HCEC 1CT (cell line): ENCODE data around the gene FERMT3.

ENCODE experiments used
- DNase-seq: peaks from one replicate; pipeline ENCODE4 v3.0.0-alpha.2; 2017

Gene FERMT3

GRCh38 chr11:64222651-64223000 is 16.1 kb downstream of the FERMT3 start:
- no peak for DNase-seq

GRCh38 chr11:64223001-64223651 is 16.6 kb downstream of the FERMT3 start:
- DNase-seq = no peak

- no peak for DNase-seq
These were observed 17.8 kb downstream of the FERMT3 start for GRCh38 chr11:64224151-64224890.

GRCh38 chr11:64224891-64225607 is 18.5 kb downstream of the FERMT3 start:
- DNase-seq = no peak

- peak; percentile 69 for DNase-seq
These were observed 19.3 kb downstream of the FERMT3 start, which contains the start of the genes NUDT22 and TRPT1 for GRCh38 chr11:64225608-64226506. TSS of gene NUDT22 (plus strand) at chr11:64226274. CDS start at chr11:64226653, 379 bp downstream. TSS of gene TRPT1 (minus strand) at chr11:64226186. CDS start at chr11:64225860, 326 bp downstream.

- no peak for DNase-seq
These were observed 20.1 kb downstream of the FERMT3 start for GRCh38 chr11:64226507-64227051.

GRCh38 chr11:64227405-64227956 is 21.0 kb downstream of the FERMT3 start:
- DNase-seq = no peak

- DNase-seq = no peak
These were observed 22.7 kb downstream of the FERMT3 start for GRCh38 chr11:64229090-64229743.

- DNase-seq = no peak
These were observed 23.2 kb downstream of the FERMT3 start for GRCh38 chr11:64229744-64230170.

- DNase-seq = peak; percentile 71
These were observed 23.9 kb downstream of the FERMT3 start, which contains the start of gene DNAJC4 for GRCh38 chr11:64230171-64230984. TSS of gene DNAJC4 (plus strand) at chr11:64230548. CDS start at chr11:64230855, 307 bp downstream.

- DNase-seq = no peak
These were observed 24.5 kb downstream of the FERMT3 start for GRCh38 chr11:64230985-64231365.

GRCh38 chr11:64231546-64231945 is 25.0 kb downstream of the FERMT3 start:
- no peak for DNase-seq

GRCh38 chr11:64232182-64232966 is 25.9 kb downstream of the FERMT3 start:
- no peak for DNase-seq

- DNase-seq = no peak
These were observed 26.4 kb downstream of the FERMT3 start for GRCh38 chr11:64232967-64233315.

GRCh38 chr11:64233913-64234586 is 27.5 kb downstream of the FERMT3 start, which contains the start of gene VEGFB:
TSS of gene VEGFB (plus strand) at chr11:64234584. CDS start at chr11:64234834, 250 bp downstream.
- no peak for DNase-seq

GRCh38 chr11:64234647-64235379 is 28.3 kb downstream of the FERMT3 start:
- DNase-seq = no peak

- no peak for DNase-seq
These were observed 29.1 kb downstream of the FERMT3 start for GRCh38 chr11:64235437-64236161.
